HFFc6 (cell line): ENCODE results near the gene TRMT2A. TPM values are rescaled to one million over a fixed set of nuclear protein-coding genes. Genes with fewer than 3 reads are reported as not detected.

Source experiments
- DNase-seq: peaks from one replicate; pipeline ENCODE4 v3.0.0-alpha.2; 2018
- H3K27ac Mint-ChIP-seq: 2 replicates; pipeline ENCODE4 v1.8.0; 2020; ENCODE audit warnings: mild to moderate bottlenecking, mixed read lengths
- H3K27me3 Mint-ChIP-seq: 2 replicates; pipeline ENCODE4 v1.8.0; 2021; ENCODE audit warnings: mild to moderate bottlenecking, moderate library complexity, mixed read lengths; ENCODE audit not compliant: insufficient read depth
- H3K36me3 Mint-ChIP-seq: 2 replicates; pipeline ENCODE4 v1.8.0; 2021; ENCODE audit warnings: low read depth, mixed read lengths
- H3K4me1 Mint-ChIP-seq: 2 replicates; pipeline ENCODE4 v1.8.0; 2020; ENCODE audit warnings: low read depth, mixed read lengths
- H3K4me3 Mint-ChIP-seq: 2 replicates; pipeline ENCODE4 v1.8.0; 2020; ENCODE audit warnings: mild to moderate bottlenecking, moderate library complexity, mixed read lengths
- H3K9me3 Mint-ChIP-seq: 2 replicates; pipeline ENCODE4 v1.8.0; 2020; ENCODE audit warnings: mild to moderate bottlenecking, mixed read lengths
- CTCF ChIP-seq: fragments of 200-600 bp; sonication (generic); IDR thresholded peaks from 2 replicates; pipeline ENCODE4 v1.5.0; 2021; ENCODE audit warnings: antibody characterized with exemption, mild to moderate bottlenecking
- total RNA-seq, 6 experiments: library from RNA; stranded (reverse); fragmentation: NEBNext Ultra II Directional; extraction: Animal tissue kit (Norgen Biotek cat#: 25700); gene quantifications; 2 replicates in 1 of 6; 3 replicates in 5 of 6; pipeline ENCODE4 v1.2.3, GENCODE V29; 2021

Gene TRMT2A
- total RNA-seq, 6 experiments from 2014 or later, result 31.1 to 44.9 (median 38.5) TPM

- peaks cover 11% of the 10 kb centered on the region; the same call in 1 of the 2 replicates for H3K36me3 Mint-ChIP-seq
- no peak for DNase-seq
- no peak overlapping the region for H3K4me3 Mint-ChIP-seq
- no peak for TF ChIP-seq CTCF
- H3K9me3 Mint-ChIP-seq, result no peaks in the 10 kb centered on the region
- H3K4me1 Mint-ChIP-seq, result peaks cover 7% of the 10 kb centered on the region
- no peaks in the 10 kb centered on the region; the same call in 1 of the 2 replicates for H3K27me3 Mint-ChIP-seq
- H3K27ac Mint-ChIP-seq, result no peak overlapping the region
Measured at GRCh38 chr22:20124083-20124787, 7.2 kb upstream of the TRMT2A start.

GRCh38 chr22:20123366-20124082, 6.5 kb upstream of the TRMT2A start:
- peaks cover 3% of the 10 kb centered on the region for H3K27me3 Mint-ChIP-seq
- H3K4me1 Mint-ChIP-seq, result peaks cover 10% of the 10 kb centered on the region
- no peak overlapping the region for H3K27ac Mint-ChIP-seq
- no peak overlapping the region for H3K4me3 Mint-ChIP-seq
- peaks cover 18% of the 10 kb centered on the region; the same call in 1 of the 2 replicates for H3K36me3 Mint-ChIP-seq
- DNase-seq, result no peak
- H3K9me3 Mint-ChIP-seq, result no peaks in the 10 kb centered on the region
- TF ChIP-seq CTCF, result no peak

GRCh38 chr22:20121856-20122415, 4.9 kb upstream of the TRMT2A start:
- Mint-ChIP-seq H3K27ac (no peak overlapping the region), H3K4me1 (peaks cover 13% of the 10 kb centered on the region), H3K9me3 (no peaks in the 10 kb centered on the region), H3K4me3 (no peak overlapping the region), H3K36me3 (peaks cover 13% of the 10 kb centered on the region; the same call in 1 of the 2 replicates), H3K27me3 (peaks cover 4% of the 10 kb centered on the region; the same call in 1 of the 2 replicates)
- no peak for TF ChIP-seq CTCF
- DNase-seq, result no peak

GRCh38 chr22:20118300-20119020, 1.4 kb upstream of the TRMT2A start:
- peak overlapping the region; percentile 95 for H3K4me3 Mint-ChIP-seq
- H3K36me3 Mint-ChIP-seq, result peaks cover 19% of the 10 kb centered on the region
- no peaks in the 10 kb centered on the region for H3K9me3 Mint-ChIP-seq
- TF ChIP-seq CTCF, result no peak
- peaks cover 7% of the 10 kb centered on the region for H3K27me3 Mint-ChIP-seq
- DNase-seq, result no peak
- peak overlapping the region; percentile 76 for H3K27ac Mint-ChIP-seq
- H3K4me1 Mint-ChIP-seq, result peaks cover 17% of the 10 kb centered on the region

GRCh38 chr22:20117633-20118299, 740 bp upstream of the TRMT2A start:
- peaks cover 19% of the 10 kb centered on the region for H3K36me3 Mint-ChIP-seq
- H3K27ac Mint-ChIP-seq, result peak overlapping the region; percentile 76

More at GRCh38 chr22:20117633-20118299, 740 bp upstream of the TRMT2A start:
- TF ChIP-seq CTCF, result no peak
- H3K4me1 Mint-ChIP-seq, result peaks cover 17% of the 10 kb centered on the region
- peak; percentile 18 for DNase-seq
- no peaks in the 10 kb centered on the region for H3K9me3 Mint-ChIP-seq
- peaks cover 7% of the 10 kb centered on the region for H3K27me3 Mint-ChIP-seq
- H3K4me3 Mint-ChIP-seq, result peak overlapping the region; percentile 95
